Stimulated activated CD8-positive, alpha-beta memory T cell treated with anti-CD3 and anti-CD28 coated beads, Interleukin-4, amount 100 ng/mL, for 1 hour (primary cell): ENCODE results near the gene DUSP15.
A peak's percentile ranks its signal among the peaks of the same experiment; 100 is the strongest.
"Not testable (repeated sequence)": the region's sequence is repeated elsewhere in the genome, so short reads cannot be mapped to it uniquely, and the experiment has no call there.

Experiments used
- DNase-seq, 2 donors: peaks; one replicate each; pipeline ENCODE4 v3.0.0-alpha.2; 2020; ENCODE audit warnings: low read depth in 2 of 2, low spot score in 1 of 2

The DUSP15 gene

DNA sequence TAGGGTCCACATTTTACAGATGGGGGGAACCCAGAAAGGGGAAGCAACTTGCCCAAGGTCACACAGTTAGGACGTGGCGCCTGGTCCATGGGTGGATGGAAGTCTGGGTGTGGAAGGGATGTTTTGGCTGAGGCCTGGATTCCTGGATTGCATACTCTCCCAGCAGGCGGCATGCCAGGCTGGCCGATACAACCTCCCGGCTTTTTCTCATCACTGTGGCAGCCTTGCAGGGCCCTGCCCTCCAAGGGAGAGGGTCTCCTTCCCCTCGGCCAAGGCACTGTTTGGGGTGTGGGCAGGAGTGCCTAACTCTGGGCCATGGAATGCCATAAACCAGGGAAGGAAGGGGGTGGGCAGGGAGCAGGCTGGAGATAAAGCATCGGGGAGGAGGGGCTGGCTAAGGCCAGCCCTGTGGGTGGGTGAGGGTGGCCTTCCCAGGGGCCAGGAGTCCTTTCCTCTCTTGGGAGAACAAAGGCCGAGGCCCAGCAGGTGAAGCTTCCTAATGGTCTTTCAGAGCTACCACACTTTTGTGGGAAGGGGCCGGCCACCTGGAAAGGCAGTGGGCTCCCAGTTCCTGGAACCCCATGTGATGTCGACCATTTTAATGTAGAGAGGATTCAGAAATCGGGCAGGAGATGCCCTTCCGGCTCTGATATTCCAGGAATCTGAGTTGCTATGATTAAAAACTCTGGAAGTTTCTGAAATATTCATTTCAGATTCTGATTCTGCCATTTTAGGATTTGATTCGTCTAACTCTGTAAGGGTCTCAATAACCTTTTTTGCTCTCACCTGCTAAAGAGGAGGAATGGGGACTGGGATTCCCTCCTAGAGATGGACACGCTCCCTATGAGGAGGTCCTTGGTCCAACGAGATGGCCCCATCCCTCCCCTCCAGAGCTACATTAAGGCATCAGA is 29.2 kb downstream of the DUSP15 start:
- DNase-seq = no peak

DNA sequence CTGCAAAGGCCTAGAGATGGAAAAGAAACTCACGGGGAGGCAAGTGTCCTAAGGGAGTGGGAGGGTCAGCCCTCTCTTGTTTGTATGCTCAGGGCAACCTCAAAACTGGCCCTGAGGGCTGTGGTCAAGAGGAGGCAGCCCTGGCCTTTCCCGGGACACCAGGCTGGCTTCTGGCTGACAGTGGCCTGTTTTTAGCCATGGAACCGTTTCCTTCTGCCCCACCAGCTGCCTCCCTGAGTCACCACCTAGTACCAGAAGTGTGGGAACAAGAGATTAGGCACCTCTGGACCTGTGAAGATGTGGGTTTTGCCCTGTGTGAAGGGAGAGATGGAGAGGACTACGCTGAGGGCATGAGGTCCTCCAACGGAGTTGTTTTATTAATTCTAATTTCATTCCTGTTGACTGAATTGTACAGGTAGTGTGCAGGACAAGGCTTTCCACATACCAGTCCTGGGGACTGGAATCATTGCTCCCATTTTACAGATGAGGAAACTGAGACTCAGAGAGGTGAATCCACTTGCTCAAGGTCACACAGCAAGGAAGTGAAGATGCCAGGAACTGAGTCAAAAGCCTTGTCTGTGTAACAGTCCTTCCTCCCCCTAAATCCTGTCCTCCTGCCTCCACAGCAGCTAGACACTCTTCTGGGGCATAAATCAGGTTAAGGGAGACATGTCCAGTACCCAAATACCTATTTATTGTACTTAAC is 30.4 kb downstream of the DUSP15 start:
- DNase-seq = no peak

DNA sequence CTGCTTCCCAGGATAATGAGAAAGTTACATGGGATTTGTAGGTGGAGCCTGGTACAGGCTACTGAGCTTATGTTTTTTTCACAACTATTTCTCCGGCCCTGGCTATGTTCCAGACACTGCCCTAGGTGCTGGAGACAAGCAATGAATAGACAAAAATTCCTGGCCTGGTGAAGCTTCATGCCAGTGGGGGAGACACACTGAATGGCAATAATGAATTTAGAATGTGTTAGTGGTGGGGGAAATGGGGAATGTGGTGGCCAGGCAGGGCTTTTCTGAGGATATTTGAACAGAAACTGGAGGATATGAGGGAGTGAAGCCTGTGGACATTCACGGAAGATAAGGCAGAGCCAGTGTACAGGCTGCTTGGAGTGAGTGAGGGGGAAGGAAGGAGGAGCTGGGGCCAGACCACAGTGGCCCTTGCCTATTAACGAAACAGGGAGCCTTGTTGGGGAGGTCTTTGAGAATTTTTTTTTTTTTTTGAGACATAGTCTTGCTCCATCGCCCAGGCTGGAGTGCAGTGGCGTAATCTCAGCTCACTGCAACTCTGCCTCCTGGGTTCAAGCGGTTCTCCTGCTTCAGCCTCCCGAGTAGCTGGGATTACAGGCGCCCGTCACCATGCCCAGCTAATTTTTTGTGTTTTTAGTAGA is 31.6 kb downstream of the DUSP15 start:
- DNase-seq = no peak

DNA sequence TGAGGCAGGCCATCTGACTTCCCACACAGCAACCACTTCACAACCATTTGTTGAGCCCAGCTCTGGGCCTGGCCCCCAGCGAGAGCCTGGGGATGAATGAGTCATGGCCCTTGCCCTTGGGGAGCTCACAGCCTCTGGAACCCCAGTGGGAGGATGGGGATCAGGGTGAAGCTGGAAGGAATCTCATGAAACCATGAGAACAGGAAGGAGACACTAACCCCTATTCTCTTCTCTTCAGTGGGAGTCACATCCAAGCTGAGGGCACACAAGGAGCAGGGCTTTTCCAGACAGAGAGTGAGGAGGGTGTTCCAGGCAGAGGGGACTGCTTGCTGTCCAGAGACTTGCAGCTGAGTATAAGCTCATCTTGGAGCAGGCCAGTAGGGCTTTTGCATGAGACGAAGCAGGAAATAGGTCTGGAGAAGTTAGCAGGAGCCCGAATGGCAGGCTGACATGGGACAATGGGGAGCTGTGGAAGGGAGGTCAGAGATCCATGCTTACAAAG is 32.4 kb downstream of the DUSP15 start:
- no peak for DNase-seq

DNA sequence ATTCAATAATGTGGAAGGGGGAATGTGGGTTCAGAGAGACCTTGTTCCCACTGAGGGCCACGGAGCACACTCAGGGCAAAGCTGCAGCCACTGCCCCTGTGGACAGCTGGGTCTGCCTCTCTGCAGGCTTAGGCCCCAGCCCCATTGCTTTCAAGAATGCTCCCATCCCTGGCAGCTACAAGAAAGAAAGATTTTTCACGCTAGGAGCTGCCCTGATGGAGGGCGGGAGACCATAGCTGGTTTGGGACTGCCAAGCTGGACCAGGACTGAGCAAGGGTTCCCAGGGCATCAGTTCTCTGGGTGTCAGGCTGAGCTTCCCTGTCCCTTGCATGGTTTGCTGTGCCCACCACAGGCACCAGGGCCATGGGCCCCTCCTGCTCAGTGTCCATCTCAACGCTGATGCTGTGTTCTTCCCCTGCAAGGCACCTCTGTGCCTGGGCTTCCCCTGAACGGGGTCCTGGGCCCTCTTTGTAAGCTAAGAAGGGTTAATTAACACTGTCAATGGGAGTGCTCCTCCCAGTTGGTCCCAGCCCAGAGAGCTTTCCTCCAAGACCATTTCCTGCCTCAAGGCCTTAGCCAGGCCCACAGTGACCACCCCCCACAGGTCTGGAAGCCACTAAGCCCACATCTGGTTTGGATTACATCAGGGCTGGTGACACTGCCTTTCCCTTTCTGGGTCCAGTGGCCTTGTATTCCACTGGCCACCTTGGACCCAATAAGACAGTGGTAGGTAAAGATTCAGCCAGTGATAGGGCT is 33.3 kb downstream of the DUSP15 start:
- no peak for DNase-seq

DNA sequence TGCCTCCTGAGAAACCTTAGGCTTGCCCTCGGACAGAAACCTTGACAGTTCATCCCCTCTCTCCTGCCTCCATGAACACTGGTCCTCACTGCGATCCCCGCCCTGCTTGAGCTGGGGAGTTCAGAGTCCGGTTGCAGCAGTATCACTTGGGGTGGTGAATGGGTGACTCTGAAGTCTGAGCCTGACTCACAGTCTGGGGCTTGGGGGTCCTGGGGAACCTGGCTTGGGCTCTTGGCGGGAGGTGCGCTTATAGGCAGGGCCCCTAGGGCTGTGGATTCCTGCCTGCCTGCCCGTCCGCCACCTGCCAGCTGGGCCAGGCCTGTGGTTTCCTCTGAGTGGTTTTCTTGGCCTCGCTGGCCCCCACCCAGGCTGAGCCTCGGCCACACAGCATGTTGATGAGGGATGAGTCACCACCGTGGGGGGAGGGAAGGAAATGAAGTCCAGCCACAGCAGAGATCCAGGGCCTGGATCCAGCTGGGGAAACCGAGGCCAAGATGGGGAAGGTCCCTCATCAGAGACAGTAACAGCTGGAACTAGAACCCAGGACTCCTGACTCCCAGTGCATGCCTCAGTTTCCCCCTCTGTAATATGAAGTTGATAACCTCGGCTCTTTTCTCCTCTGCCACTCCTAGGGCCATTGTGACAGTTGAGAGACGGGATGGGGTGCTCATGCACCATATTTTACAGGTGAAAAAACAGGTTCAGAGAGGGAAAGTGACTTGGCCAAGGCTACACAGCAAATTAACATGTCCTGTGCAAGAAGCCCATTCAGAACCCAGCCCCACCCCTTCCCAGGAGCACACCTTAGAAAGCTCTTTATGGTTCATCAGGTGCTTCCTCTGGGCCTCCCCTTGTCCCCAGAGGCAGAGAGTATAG is 34.1 kb downstream of the DUSP15 start:
- DNase-seq = peak in 1 of 2 donors; percentile 6

DNA sequence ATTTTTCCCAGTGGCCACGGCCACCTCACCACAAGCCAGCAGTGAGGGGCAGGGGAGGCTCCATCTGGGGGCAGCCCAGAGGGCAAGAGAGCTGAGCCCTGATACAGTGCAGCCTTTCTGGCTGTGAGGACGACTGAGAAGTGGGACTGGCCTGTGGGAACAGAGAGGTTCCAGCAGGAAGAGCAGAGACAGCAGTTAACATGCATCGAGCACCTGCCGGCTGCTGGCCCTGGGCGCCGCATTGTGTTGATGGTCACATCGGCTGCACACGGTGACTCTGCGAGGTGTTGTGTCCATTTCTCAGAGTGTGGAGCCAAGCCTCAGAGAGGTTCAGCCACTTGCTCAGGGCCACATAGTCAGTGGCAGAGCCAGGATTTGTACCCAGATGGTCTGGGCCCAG is 34.8 kb downstream of the DUSP15 start:
- no peak for DNase-seq

DNA sequence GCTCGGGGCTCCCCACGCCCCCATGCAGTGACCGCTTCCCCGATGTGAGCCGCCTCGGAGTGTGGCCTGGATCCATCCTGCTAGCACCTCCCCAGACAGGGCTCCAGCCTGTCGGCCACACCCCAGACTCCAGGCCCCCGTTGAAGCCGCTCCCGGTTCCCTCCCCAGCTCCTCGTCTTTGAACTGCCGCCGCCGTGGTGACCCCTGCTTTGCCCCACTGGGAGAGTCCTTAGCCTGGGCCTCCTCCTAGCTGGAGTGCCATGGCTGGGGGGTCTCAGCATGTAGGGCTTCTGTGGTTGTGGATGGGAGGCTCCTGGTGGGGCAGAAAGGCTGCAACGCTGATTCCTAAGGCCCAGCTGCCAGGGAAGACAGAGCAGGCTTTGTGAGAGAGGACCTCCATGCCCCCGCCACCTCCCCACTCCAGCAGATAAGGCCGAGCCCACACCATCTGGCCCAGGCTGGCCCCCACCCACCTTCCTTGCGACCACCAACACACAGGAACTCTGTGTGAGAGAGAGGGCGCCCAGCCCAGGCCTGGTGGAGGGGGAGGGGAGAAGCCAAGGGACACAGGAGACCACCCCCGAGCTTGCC is 36.3 kb downstream of the DUSP15 start:
- DNase-seq = no peak

DNA sequence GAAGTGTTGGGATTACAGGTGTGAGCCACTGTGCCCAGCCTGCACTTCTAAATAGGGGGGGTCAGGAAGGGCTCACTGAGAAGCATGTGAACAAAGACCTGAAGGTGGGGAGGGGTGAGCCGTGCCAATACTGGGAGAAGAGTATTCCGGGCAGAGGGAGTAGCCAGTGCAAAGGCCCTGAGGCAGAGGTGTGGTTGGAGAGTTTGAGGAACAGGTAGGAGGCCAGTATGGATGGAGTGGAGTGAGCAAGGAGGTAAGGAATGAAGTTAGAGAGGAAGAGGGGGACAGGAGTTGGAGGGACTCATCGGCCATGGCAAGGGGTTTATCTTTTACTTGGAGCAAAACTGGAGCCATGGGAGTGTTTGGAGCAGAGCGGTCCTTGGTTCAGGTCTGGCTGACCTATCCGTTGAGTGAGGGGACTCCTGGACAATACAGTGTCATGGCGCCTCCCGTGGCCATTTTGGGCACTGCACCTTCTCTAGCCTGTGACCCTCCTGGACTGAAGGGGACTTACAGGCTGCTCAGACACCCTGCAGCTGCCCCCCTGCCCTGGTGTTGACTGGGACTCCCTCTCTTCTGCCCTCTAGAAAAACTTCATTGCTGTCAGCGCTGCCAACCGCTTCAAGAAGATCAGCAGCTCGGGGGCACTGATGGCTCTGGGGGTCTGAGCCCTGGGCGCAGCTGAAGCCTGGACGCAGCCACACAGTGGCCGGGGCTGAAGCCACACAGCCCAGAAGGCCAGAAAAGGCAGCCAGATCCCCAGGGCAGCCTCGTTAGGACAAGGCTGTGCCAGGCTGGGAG is 37.0 kb downstream of the DUSP15 start:
- peak in 1 of 2 donors; percentile 37 for DNase-seq

DNA sequence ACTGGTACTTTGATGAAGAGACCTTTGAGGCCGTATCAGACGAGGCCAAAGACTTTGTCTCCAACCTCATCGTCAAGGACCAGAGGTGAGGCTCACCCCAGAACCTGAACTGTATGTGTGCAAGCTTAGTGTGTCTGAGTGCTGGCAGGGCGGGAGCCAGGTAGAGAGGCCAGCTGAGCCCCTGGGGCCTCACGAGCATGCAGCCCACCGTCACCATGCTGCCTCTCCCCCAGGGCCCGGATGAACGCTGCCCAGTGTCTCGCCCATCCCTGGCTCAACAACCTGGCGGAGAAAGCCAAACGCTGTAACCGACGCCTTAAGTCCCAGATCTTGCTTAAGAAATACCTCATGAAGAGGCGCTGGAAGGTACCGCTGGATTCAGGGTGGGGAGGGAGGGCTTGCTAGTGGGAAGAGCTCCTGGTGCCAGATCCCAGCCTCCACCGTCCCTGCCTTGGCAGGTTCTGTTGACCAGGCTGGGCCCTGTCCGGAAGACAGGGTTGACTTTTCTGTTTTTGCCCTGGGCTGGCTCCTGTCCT is 38.5 kb downstream of the DUSP15 start:
- DNase-seq = no peak

DNA sequence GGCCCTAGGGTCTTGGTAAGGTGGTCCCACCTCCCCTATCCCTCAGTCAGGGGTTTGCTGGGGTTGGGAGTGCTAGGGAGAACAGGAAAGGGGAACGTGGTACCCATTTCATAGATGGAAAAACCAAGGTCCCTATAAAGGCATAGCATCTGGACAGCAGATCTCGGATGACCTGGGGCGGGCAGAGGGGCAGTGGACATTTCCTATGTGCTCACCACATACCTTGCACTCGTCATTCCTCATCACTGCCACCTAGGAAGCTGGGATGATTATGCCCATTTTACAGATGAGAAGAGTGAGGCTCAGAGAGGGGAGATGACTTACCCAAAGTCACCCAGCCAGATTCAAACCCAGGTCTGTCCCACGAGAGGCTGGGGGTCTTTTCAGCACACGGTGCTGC is 39.1 kb downstream of the DUSP15 start:
- DNase-seq = no peak

DNA sequence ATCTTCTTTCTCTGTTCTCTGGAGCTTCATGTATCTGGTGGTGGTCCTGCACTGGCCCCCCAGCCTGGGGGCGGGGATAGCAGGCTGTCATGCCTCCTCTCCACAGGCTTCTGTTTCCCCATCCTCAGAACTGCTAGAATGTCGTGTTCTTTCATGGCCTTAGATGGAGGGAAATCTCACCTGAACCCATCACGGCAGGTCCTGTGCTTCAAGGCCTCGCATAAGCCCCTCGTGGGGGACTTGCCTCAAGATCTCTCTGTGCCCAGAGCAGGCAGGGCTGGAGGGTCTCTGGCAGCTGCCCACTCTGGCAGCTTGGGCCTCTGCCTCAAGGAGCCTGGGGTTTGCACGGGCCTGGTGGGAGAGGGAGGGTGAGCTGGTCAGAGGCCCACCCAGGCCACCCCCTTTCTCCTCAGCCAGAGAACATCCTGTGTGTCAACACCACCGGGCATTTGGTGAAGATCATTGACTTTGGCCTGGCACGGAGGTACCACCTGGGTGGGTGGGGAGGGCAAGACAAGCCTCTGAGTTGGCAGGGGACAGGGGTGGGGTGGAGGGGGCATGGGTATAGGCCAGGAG is 39.8 kb downstream of the DUSP15 start:
- DNase-seq = no peak

DNA sequence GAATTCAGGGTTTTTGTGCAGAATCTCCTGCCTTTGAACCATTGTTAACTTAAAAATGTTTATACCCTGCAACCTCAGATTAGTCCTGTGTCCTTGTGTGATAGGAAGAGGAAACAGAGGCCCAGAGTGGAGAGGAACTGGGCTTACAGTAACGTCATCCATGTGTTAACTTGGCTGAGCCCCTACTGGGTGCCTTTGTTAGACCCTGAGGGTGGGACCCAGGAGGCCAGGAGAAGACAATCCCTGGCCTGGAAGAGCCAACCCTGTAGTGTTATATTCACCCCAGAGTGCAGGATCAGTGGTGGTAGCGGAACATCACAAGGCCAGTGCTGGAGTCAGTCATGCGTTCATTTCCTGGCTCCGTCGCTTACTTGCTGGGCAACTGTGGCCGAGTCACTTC is 40.6 kb downstream of the DUSP15 start:
- DNase-seq = no peak

DNA sequence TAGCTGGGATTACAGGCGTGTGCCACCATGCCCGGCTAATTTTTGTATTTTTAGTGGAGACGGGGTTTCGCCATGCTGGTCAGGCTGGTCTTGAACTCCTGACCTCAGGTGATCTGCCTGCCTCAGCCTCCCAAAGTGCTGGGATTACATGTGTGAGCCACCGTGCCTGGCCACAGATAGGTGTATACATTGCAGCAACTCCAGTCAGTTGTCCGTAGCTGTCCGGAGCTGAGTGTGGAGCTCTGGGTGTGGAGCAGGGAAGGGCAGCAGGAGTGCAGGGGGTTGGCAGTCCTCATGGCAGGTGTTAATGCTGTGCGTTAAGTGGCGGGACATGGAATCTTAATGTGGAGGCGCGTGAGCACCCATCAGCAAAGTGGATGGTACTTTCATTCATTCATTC is 42.3 kb downstream of the DUSP15 start:
- DNase-seq = not testable (repeated sequence)

DNA sequence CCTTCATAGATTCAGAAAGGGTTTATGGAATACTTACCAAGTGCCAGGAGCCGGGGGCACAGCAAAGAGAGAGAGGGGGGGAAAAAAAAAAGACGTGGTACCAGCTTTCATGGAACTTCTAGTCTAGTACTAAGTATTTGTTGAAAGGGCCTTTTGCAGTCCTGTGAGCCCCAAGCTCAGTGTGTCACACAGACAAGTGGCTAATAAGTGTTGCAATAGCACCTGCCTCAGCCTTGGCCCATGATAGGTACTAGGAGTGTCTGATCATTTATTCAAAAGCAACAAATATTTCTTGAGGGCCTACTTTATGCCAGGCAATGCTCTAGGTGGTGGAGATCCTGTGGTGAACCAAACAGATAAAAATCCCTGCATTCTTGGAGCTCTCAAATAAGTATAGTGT is 43.3 kb downstream of the DUSP15 start:
- DNase-seq = no peak

DNA sequence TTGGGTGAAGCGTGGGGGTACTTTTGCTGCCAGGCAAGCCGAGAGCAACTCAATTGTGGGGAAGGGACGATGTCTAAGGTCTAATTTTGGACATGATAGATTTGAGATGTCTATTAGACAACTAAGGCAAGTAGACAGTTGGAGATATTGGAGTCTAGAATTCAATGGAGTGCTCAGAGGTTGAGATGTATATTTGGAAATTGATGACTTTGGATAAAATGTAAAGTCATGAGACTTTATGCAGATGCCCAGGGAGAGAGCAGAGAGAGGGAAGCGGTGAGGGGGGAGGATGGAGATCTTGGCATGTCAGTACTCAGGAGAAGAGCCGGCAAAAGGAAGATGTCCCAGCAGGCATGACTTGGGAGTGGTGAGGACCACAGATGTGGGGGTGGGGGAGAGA is 44.3 kb downstream of the DUSP15 start:
- DNase-seq = no peak

DNA sequence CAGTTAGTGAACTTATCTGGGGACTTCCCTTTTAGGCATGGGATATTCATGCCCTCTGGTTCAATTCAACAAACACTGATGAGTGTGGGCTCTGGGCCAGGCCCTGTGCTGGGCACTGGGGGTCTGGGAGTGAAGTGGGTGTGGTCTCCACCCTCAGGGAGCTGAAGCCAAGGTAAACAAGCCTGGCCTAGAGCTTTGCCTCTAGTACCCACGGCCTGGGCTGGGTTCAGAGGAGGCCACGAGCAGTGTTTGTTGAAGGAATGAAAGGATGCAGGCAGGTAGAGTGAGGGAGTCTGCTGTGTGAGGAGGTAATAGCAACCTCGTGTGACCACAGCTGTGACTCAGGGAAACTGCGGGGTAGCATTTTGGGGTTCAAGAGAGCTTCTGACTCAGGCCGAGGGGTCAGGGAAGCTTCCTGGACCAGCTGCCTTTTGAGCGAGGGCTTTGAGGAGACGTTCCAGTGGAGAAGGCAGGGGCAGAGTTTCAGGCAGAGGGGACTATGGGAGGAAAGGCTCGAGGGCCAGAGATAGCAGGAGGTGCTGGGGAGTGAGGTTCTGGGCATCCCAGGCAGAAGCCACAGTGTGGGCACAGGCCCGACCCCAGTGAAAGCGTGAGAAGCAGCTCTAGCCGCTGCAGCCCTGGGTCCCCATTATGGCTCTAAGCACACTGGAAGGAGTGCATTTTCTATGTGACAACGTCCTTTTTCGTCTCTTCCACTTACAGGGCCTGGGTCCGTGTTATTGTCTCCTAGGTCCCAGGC is 45.6 kb downstream of the DUSP15 start:
- DNase-seq = no peak

DNA sequence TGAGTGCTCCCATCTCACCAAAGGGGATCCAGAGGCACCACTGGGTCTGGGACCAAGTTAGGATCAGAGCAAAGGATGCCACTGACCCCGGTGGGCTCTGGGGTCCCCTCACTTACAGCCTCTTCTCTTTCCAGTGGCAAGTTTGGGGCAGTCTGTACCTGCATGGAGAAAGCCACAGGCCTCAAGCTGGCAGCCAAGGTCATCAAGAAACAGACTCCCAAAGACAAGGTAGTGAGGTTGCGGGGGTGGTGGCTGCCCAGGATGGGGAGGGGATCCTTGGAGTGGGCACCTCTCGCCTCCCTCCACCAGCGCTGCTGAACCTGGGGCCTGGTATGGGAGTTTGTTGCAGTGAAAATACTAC is 46.2 kb downstream of the DUSP15 start:
- no peak for DNase-seq
